Measurements from ENCODE around the gene S100A13. TPM values are rescaled to one million over a fixed set of nuclear protein-coding genes. Genes with fewer than 3 reads are reported as not detected.

Gene S100A13
- total RNA-seq, 1 experiment from 2014 or later: 55.0 TPM

GRCh38 chr1:153610811-153611301, 16.4 kb downstream of the S100A13 start:
- no peaks in the 10 kb centered on the region for H3K79me2 ChIP-seq (ENCODE audit: insufficient read depth, low read length)

More at GRCh38 chr1:153610811-153611301, 16.4 kb downstream of the S100A13 start:
- no peak overlapping the region for H2BK120ac ChIP-seq (ENCODE audit: low read depth, low read length, poor library complexity, severe bottlenecking)
- H4K8ac ChIP-seq (replicated peaks; ENCODE audit: insufficient read length, low read depth, low read length): no peak overlapping the region
- no peak overlapping the region for H4K5ac ChIP-seq (ENCODE audit: insufficient read length, low read depth, low read length)
- Mint-ChIP-seq H3K36me3 (ENCODE audit: insufficient read depth in 1 of 3, low read depth in 3 of 3) (peaks cover 0 to 3% (median 0%) of the 10 kb centered on the region in 3 experiments; a peak in 1 of 7 replicates), H3K27ac (no peak overlapping the region), H3K27me3 (ENCODE audit: low read depth) (peaks cover 2% of the 10 kb centered on the region), H3K4me3 (no peak overlapping the region), H3K9me3 (no peaks in the 10 kb centered on the region), H3K4me1 (peaks cover 39 to 59% of the 10 kb centered on the region in 2 experiments)
- H3K23me2 ChIP-seq (ENCODE audit: insufficient read length, low read depth, low read length, poor library complexity, severe bottlenecking): peaks cover 3% of the 10 kb centered on the region
- no peak overlapping the region for H3K4me2 ChIP-seq (ENCODE audit: insufficient read depth, insufficient read length, low read length)
- no peak overlapping the region for H2BK12ac ChIP-seq (ENCODE audit: insufficient read length, low read depth, low read length)
- H2BK20ac ChIP-seq (ENCODE audit: low read depth, low read length, poor library complexity, severe bottlenecking): no peak overlapping the region
- no peak overlapping the region for H3K14ac ChIP-seq (ENCODE audit: insufficient read depth, low read length)
- no peak overlapping the region for H3K9ac ChIP-seq (ENCODE audit: extremely low read depth, insufficient read length, low read length)
- no peak overlapping the region for H2AFZ ChIP-seq (ENCODE audit: low read length)
- no peak for DNase-seq
- no peaks in the 10 kb centered on the region for H3K27me3 ChIP-seq (ENCODE audit: insufficient read depth, low read length)
- no peak overlapping the region for H3K23ac ChIP-seq (ENCODE audit: insufficient read length, low read depth, low read length)
- H3K79me1 ChIP-seq (ENCODE audit: insufficient read depth, low read depth, low read length, poor library complexity, severe bottlenecking): no peaks in the 10 kb centered on the region
- H3K18ac ChIP-seq (ENCODE audit: insufficient read length, low read depth, low read length): no peak overlapping the region
- no peak overlapping the region for H2AK5ac ChIP-seq (ENCODE audit: insufficient read length, low read length)
- no peak overlapping the region for H2BK5ac ChIP-seq (ENCODE audit: insufficient read length, low read length)
- no peaks in the 10 kb centered on the region for H3K9me3 ChIP-seq (ENCODE audit: control insufficient read depth, low read depth, low read length)
- no peak overlapping the region for H4K91ac ChIP-seq (ENCODE audit: insufficient read length, low read depth, low read length)
- H3K4me1 ChIP-seq (ENCODE audit: insufficient read depth, low read length): peaks cover 9% of the 10 kb centered on the region; the same call in 1 of the 2 replicates
- WGBS (ENCODE audit: extremely low coverage, insufficient read length, low lambda C conversion rate): no CpG with 5 or more reads among the region's 7 CpGs
- TF ChIP-seq, protein P1, sequence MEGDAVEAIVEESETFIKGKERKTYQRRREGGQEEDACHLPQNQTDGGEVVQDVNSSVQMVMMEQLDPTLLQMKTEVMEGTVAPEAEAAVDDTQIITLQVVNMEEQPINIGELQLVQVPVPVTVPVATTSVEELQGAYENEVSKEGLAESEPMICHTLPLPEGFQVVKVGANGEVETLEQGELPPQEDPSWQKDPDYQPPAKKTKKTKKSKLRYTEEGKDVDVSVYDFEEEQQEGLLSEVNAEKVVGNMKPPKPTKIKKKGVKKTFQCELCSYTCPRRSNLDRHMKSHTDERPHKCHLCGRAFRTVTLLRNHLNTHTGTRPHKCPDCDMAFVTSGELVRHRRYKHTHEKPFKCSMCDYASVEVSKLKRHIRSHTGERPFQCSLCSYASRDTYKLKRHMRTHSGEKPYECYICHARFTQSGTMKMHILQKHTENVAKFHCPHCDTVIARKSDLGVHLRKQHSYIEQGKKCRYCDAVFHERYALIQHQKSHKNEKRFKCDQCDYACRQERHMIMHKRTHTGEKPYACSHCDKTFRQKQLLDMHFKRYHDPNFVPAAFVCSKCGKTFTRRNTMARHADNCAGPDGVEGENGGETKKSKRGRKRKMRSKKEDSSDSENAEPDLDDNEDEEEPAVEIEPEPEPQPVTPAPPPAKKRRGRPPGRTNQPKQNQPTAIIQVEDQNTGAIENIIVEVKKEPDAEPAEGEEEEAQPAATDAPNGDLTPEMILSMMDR (conservative IDR thresholded peaks at IDR 0.05): no peak
- no peak overlapping the region for H3K56ac ChIP-seq (ENCODE audit: insufficient read length, low read depth, low read length)
- H3T11ph ChIP-seq (ENCODE audit: low read length): no peak overlapping the region
- no peaks in the 10 kb centered on the region for H4K20me1 ChIP-seq (ENCODE audit: control insufficient read depth, insufficient read depth, insufficient read length)
- no peak overlapping the region for H2BK15ac ChIP-seq (ENCODE audit: low read depth, low read length)
- no peak overlapping the region for H3K27ac ChIP-seq (ENCODE audit: insufficient read length, low read depth, low read length)
- no peak overlapping the region for H3K4ac ChIP-seq (ENCODE audit: low read depth, low read length)

All from H9 (cell line).